Karpas-422 (cell line): ENCODE measurements around the gene KRTAP10-5. TPM values are rescaled to one million over a fixed set of nuclear protein-coding genes. Genes with fewer than 3 reads are reported as not detected.

Experiments
- DNase-seq: peaks from one replicate; pipeline ENCODE4 v3.0.0-alpha.2; 2015
- H2AFZ ChIP-seq: fragments of 200-600 bp; sonication (generic); 2 replicates; pipeline ENCODE4 v1.6.1; 2014; ENCODE audit warnings: antibody characterized with exemption, low read length, mixed read lengths
- H3K27ac ChIP-seq: fragments of 200-600 bp; sonication (generic); 2 replicates; pipeline ENCODE4 v1.5.1; 2014; ENCODE audit warnings: mild to moderate bottlenecking, low read length, moderate library complexity
- H3K27me3 ChIP-seq: fragments of 200-600 bp; sonication (generic); 2 replicates; pipeline ENCODE4 v1.6.1; 2014; ENCODE audit warnings: low read length, mixed read lengths
- H3K36me3 ChIP-seq: fragments of 200-600 bp; sonication (generic); 2 replicates; pipeline ENCODE4 v1.6.1; 2014; ENCODE audit warnings: low read length, mixed read lengths; ENCODE audit not compliant: insufficient read depth
- H3K4me1 ChIP-seq: fragments of 200-600 bp; sonication (generic); 2 replicates; pipeline ENCODE4 v1.6.1; 2014; ENCODE audit warnings: mild to moderate bottlenecking, low read length, mixed read lengths
- H3K4me2 ChIP-seq: fragments of 200-600 bp; sonication (generic); 2 replicates; pipeline ENCODE4 v1.6.1; 2014; ENCODE audit warnings: low read length, low read depth, mild to moderate bottlenecking; ENCODE audit not compliant: poor library complexity, severe bottlenecking
- H3K4me3 ChIP-seq: fragments of 200-600 bp; sonication (generic); 2 replicates; pipeline ENCODE4 v1.5.1; 2014; ENCODE audit warnings: mild to moderate bottlenecking, antibody characterized with exemption, low read length, mixed read lengths
- H3K79me2 ChIP-seq: fragments of 200-600 bp; sonication (generic); 2 replicates; pipeline ENCODE4 v1.6.1; 2014; ENCODE audit warnings: mild to moderate bottlenecking, low read length, mixed read lengths
- H3K9ac ChIP-seq: fragments of 200-600 bp; sonication (generic); 2 replicates; pipeline ENCODE4 v1.6.0; 2014; ENCODE audit warnings: low read length
- H3K9me2 ChIP-seq: fragments of 200-600 bp; sonication (generic), shearing (Covaris generic); replicated peaks from 2 replicates; pipeline ENCODE4 v1.6.0; 2014; ENCODE audit warnings: mild to moderate bottlenecking, low read length, moderate library complexity; ENCODE audit not compliant: insufficient read depth
- H3K9me3 ChIP-seq: fragments of 300-700, 200-600 bp; sonication (generic); 2 replicates; pipeline ENCODE4 v1.6.1; 2014; ENCODE audit warnings: low read length, mixed read lengths
- H4K20me1 ChIP-seq: fragments of 200-600 bp; sonication (generic); 2 replicates; pipeline ENCODE4 v1.6.1; 2014; ENCODE audit warnings: mild to moderate bottlenecking, antibody characterized with exemption, low read length, low read depth; ENCODE audit not compliant: insufficient read depth
- total RNA-seq: library from RNA; depleted of rRNA; stranded (reverse); fragments of >200 nt; shearing (Covaris generic); gene quantifications from 2 replicates; pipeline ENCODE4 v1.2.3, GENCODE V29; 2014; ENCODE audit warnings: low replicate concordance

Gene KRTAP10-5
- total RNA-seq, 1 experiment from 2014 or later, result not detected

DNA sequence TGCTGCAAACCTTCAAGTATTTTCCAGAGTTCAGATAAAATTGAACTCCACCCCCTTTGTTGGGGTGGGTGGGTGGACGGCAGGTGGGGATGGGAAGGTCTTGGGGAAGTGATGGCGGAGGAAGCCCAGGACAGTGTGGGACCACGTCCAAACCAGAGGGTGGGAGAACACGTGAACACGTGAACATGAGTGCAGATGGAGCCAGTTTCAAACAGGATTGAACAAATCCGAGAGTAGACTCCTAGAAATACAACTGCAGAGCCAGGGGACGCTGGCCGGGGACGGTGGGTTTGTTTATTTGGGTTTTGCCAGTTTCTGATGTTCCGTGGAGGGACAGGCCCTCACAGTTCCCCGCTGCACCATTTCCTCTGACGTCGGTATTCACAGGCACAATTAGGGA lies 32.0 kb downstream of the KRTAP10-5 start:
- H3K9ac ChIP-seq, result no peak overlapping the region
- no peak overlapping the region for H2AFZ ChIP-seq
- H3K36me3 ChIP-seq, result no peaks in the 10 kb centered on the region
- no peaks in the 10 kb centered on the region for H3K4me1 ChIP-seq
- no peak overlapping the region for H3K27ac ChIP-seq
- H3K79me2 ChIP-seq, result no peaks in the 10 kb centered on the region
- no peaks in the 10 kb centered on the region; the same call in 1 of the 2 replicates for H3K9me3 ChIP-seq
- no peak for DNase-seq
- no peaks in the 10 kb centered on the region for H4K20me1 ChIP-seq
- no peaks in the 10 kb centered on the region for H3K9me2 ChIP-seq
- H3K4me2 ChIP-seq, result no peak overlapping the region
- H3K27me3 ChIP-seq, result no peaks in the 10 kb centered on the region; the same call in 1 of the 2 replicates
- H3K4me3 ChIP-seq, result no peak overlapping the region

DNA sequence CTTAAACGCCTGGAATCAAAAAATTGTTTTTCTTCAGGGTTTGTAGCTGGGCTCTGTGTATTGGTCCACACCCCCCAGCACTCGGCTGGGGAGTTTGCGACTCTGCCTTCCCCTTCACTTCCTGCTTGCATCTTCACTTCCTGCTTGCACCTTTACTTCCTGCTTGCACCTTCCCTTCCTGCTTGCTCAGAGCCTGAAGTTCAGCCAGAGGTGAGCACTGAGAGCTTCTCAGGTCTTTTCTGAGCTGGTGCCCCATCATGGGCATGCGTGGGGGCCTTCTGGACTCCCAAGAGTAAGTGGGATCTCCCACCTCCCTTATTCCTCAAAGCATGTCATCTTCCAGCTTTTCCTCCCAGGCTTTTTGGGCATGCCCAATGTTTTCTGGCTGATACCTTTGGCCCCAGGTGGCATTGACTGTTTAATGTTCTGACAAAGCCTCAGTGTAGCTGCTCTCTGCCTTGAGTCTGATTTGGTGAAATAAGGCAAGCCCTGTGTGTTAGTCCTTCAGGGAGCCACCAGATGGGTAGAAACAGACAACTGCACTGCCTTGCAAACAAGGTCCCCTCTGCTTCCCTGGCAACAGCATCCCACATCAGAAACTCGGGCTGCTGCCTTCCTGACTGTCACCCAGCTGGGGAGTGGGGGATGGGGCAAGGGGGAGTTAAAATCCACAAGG lies 32.6 kb downstream of the KRTAP10-5 start:
- Histone ChIP-seq H3K9me2 (no peaks in the 10 kb centered on the region), H3K27me3 (peaks cover 3% of the 10 kb centered on the region; the same call in 1 of the 2 replicates), H3K4me2 (no peak overlapping the region), H3K9ac (no peak overlapping the region), H4K20me1 (no peaks in the 10 kb centered on the region), H3K4me1 (no peaks in the 10 kb centered on the region), H3K9me3 (peaks cover 6% of the 10 kb centered on the region; the same call in 1 of the 2 replicates), H3K36me3 (no peaks in the 10 kb centered on the region), H3K79me2 (no peaks in the 10 kb centered on the region), H2AFZ (no peak overlapping the region), H3K4me3 (no peak overlapping the region), H3K27ac (no peak overlapping the region)
- DNase-seq, result no peak

DNA sequence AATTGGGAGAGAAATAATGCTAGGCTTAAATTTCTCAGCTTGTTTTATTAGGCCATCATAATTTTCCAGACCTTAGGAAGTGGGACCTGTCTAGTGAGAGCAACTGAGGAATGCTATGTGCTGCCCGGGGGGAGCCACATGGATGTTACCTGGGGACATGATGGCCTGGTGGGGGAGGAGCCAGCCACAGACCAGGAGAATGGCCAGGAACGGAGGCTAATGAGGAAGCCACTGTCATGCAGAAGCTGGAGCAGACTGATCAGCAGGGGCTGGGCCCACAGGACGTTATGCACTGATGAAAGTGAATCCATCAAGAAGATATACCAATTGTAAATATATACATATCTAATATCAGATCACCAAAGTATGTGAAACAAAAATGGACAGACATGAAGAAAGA lies 35.8 kb downstream of the KRTAP10-5 start:
- Histone ChIP-seq H4K20me1 (no peaks in the 10 kb centered on the region), H3K27ac (no peak overlapping the region), H3K9ac (no peak overlapping the region), H3K9me3 (peaks cover 6% of the 10 kb centered on the region; the same call in 1 of the 2 replicates), H2AFZ (no peak overlapping the region), H3K4me1 (no peaks in the 10 kb centered on the region), H3K79me2 (no peaks in the 10 kb centered on the region), H3K4me3 (no peak overlapping the region), H3K4me2 (no peak overlapping the region), H3K27me3 (peaks cover 3% of the 10 kb centered on the region; the same call in 1 of the 2 replicates), H3K36me3 (no peaks in the 10 kb centered on the region), H3K9me2 (no peaks in the 10 kb centered on the region)
- DNase-seq, result no peak

DNA sequence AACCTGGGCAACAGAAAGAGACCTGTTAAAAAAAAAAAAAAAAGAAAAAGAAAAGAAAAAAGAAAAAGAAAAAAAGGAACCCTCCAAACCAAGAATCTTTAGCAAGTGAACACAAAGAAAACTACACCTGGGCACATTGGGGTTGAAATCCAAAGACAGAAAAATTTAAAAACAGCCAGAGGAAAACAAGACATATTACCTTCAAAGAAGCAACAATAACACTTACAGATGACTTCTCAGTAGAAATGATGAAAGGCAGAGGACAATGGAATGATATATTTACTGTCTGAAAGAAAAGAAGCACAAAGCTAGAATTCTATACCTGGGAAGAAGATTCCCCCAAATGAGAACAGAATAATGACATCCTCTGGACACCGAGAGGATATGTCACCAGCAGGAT lies 37.7 kb downstream of the KRTAP10-5 start:
- peaks cover 6% of the 10 kb centered on the region; the same call in 1 of the 2 replicates for H3K9me3 ChIP-seq
- no peaks in the 10 kb centered on the region for H3K36me3 ChIP-seq
- no peak overlapping the region for H3K27ac ChIP-seq
- peaks cover 3% of the 10 kb centered on the region; the same call in 1 of the 2 replicates for H3K27me3 ChIP-seq
- H3K4me2 ChIP-seq, result no peak overlapping the region
- no peak for DNase-seq
- H3K4me1 ChIP-seq, result no peaks in the 10 kb centered on the region
- no peak overlapping the region for H3K9ac ChIP-seq
- no peaks in the 10 kb centered on the region for H4K20me1 ChIP-seq
- H2AFZ ChIP-seq, result no peak overlapping the region
- H3K4me3 ChIP-seq, result no peak overlapping the region
- no peaks in the 10 kb centered on the region for H3K9me2 ChIP-seq
- no peaks in the 10 kb centered on the region for H3K79me2 ChIP-seq

DNA sequence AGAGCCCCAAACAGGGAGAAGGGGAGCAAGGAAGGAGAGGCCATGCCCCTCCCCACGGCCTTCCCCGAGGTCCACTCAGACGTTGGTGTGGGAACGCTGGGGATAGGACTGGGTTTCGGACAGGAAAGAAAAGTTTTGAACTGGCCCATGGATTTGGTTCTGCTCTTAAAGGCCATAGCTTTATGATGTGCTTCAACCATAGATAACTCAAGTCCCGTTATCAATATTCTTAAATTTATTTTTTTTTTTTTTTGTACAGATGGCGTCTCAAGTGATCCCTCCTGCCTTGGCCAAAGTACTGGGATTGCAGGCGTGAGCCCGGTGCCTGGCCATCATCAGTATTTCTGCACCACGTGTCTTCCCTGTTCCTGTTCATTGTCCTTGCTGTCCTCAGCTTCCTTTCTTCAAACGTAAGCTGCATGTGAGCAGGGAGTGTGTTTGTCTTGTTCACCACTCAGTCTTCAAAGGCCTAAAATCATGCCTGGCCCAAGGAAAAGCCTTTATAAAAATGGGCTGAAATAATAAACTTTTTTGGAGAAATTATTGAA lies 39.6 kb downstream of the KRTAP10-5 start:
- peaks cover 3% of the 10 kb centered on the region; the same call in 1 of the 2 replicates for H3K27me3 ChIP-seq
- no peaks in the 10 kb centered on the region for H3K4me1 ChIP-seq
- no peak overlapping the region for H3K27ac ChIP-seq
- H3K4me2 ChIP-seq, result no peak overlapping the region
- no peak for DNase-seq
- H3K9ac ChIP-seq, result no peak overlapping the region
- H3K9me2 ChIP-seq, result no peaks in the 10 kb centered on the region
- H2AFZ ChIP-seq, result no peak overlapping the region
- H3K4me3 ChIP-seq, result no peak overlapping the region
- 0 out of 2 replicates have a peak, but pooled peaks cover 6% of the 10 kb centered on the region for H3K9me3 ChIP-seq
- no peaks in the 10 kb centered on the region for H3K36me3 ChIP-seq
- H4K20me1 ChIP-seq, result no peaks in the 10 kb centered on the region
- no peaks in the 10 kb centered on the region for H3K79me2 ChIP-seq

DNA sequence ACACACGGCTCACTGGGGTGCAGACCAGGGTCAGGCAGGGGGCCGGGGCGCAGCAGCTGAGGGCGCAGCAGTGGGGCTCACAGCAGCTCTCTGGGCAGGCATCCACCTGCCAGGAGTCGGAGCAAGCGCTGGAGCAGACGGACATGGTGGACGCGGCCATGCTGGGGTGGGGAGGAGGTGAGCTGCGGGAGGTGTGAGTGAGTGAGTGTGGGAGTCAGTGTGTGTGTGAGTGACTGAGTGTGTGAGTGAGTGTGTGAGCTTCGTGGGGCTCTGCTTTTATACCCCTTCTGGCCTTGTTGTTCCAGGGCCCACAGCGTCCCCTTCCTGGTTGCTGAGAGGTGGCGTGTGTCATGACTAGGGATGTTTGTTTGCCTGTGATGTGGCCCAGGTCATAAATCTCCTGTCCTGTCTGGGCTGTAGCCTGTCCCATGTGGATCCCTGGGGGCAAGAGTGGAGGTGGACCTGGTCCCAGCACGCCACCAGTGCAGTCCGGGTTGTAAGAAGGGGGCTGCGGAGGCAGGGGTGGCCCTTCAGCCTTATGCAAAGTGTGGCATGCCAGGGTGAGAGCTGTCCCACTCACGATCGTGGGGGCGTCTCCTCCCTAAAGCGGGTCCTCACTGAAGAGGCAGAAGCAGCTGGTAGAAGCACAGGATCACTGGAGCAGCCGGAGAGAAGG lies 40.3 kb downstream of the KRTAP10-5 start, which contains the start of gene KRTAP10-1:
Gene KRTAP10-1 (minus strand): TSS at position 205 of the 676 bp plus-strand sequence. CDS start 45 bp downstream, at position 160.
- DNase-seq, result no peak
- H3K9ac ChIP-seq, result no peak within 1 kb of the TSS
- no peaks in the 10 kb centered on the region for H3K79me2 ChIP-seq
- no peak within 1 kb of the TSS for H3K4me2 ChIP-seq
- no peaks in the 10 kb centered on the region for H3K4me1 ChIP-seq
- H3K9me3 ChIP-seq, result 0 out of 2 replicates have a peak, but pooled peaks cover 6% of the 10 kb centered on the region
- no peak within 1 kb of the TSS for H3K4me3 ChIP-seq
- no peaks in the 10 kb centered on the region for H3K9me2 ChIP-seq
- no peaks in the 10 kb centered on the region for H4K20me1 ChIP-seq
- no peak within 1 kb of the TSS for H3K27ac ChIP-seq
- peaks cover 3% of the 10 kb centered on the region; the same call in 1 of the 2 replicates for H3K27me3 ChIP-seq
- H3K36me3 ChIP-seq, result no peaks in the 10 kb centered on the region
- H2AFZ ChIP-seq, result no peak within 1 kb of the TSS

DNA sequence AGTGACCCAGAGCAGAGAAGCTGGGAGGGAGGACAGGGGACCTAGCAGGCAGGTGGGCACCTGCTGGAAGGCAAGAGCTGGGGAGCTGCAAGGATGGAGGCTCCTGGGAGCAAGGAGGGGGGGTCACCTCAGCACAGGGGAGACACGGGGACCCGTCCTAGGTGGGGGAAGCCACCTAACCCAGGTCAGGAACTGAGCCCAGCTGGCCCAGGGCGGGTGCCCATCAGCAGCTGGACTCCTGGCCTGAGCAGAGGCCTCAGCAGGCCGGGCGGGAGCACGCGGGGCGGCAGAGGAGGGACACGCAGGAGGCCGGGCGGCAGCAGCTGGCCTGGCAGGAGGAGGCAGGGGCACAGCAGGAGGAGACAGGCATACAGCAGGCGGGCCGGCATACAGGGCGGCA lies 41.4 kb downstream of the KRTAP10-5 start:
- Histone ChIP-seq H3K4me1 (no peaks in the 10 kb centered on the region), H3K4me3 (no peak overlapping the region), H3K4me2 (no peak overlapping the region), H3K9me3 (0 out of 2 replicates have a peak, but pooled peaks cover 6% of the 10 kb centered on the region), H3K79me2 (no peaks in the 10 kb centered on the region), H3K9ac (no peak overlapping the region), H2AFZ (no peak overlapping the region), H3K9me2 (no peaks in the 10 kb centered on the region), H3K36me3 (no peaks in the 10 kb centered on the region), H3K27me3 (peaks cover 3% of the 10 kb centered on the region; the same call in 1 of the 2 replicates), H3K27ac (no peak overlapping the region), H4K20me1 (no peaks in the 10 kb centered on the region)
- DNase-seq, result no peak
